B cell (primary cell): ENCODE results near the gene GSDME. TPM values are rescaled to one million over a fixed set of nuclear protein-coding genes. Genes with fewer than 3 reads are reported as not detected.

Experiments
- ATAC-seq: fragments of 200-7000 bp; cut with Tn5 transposase; one replicate; pipeline ENCODE4 v1.10.0; 2021; ENCODE audit warnings: low read depth, mild to moderate bottlenecking, moderate number of reproducible peaks, moderate library complexity
- CTCF ChIA-PET: fragments of 350-600 bp; sonication (Branson Sonifier 250); formaldehyde crosslinking; loops from one replicate; lab custom pipeline; 2021; ENCODE audit warnings: antibody characterized with exemption, inconsistent platforms; lab: Charles Lee
- POLR2A ChIA-PET: fragments of 350-600 bp; sonication (Branson Sonifier 250); formaldehyde crosslinking; loops from one replicate; lab custom pipeline; 2021; ENCODE audit warnings: antibody characterized with exemption; lab: Charles Lee
- DNase-seq: peaks from one replicate; pipeline ENCODE4 v3.0.0; 2013
- H2AFZ ChIP-seq: 2 replicates; pipeline ENCODE4 v1.6.1; 2012; ENCODE audit warnings: mild to moderate bottlenecking, low read depth, low read length; ENCODE audit not compliant: insufficient read depth, poor library complexity, severe bottlenecking
- H3K27ac ChIP-seq, 2 donors: 1 replicate in 1 of 2; 2 replicates in 1 of 2; pipeline ENCODE4 v1.5.1; 2012 to 2013; ENCODE audit warnings: low read length in 2 of 2, mild to moderate bottlenecking in 2 of 2, moderate library complexity in 1 of 2
- H3K27me3 ChIP-seq, 4 experiments: fragments of 200-600 bp in 1 of 4; sonication (generic) in 1 of 4; replicated peaks in 1 of 4; 1 replicate in 2 of 4; 2 replicates in 2 of 4; pipeline versions ENCODE4 v1.6.1 to v1.7.0; 2013 to 2016; ENCODE audit warnings: low read length in 3 of 4, mild to moderate bottlenecking in 2 of 4, mixed read lengths in 1 of 4, moderate library complexity in 1 of 4; ENCODE audit not compliant: insufficient read depth in 4 of 4, control insufficient read depth in 3 of 4; ENCODE audit errors: control extremely low read depth in 1 of 4
- H3K36me3 ChIP-seq, 2 experiments: replicated peaks in 1 of 2; 1 replicate in 1 of 2; 2 replicates in 1 of 2; pipeline versions ENCODE4 v1.6.1 to v1.7.1; 2013; ENCODE audit warnings: low read length in 1 of 2; ENCODE audit not compliant: insufficient read depth in 2 of 2, control insufficient read depth in 1 of 2; ENCODE audit errors: control extremely low read depth in 1 of 2, extremely low read depth in 1 of 2
- H3K4me1 ChIP-seq, 2 donors: fragments of 200-600 bp in 1 of 2; sonication (generic) in 1 of 2; 1 replicate in 1 of 2; 2 replicates in 1 of 2; pipeline versions ENCODE4 v1.5.1 to v1.6.1; 2013 to 2017; ENCODE audit warnings: low read length in 2 of 2; ENCODE audit not compliant: control insufficient read depth in 2 of 2, insufficient read depth in 2 of 2
- H3K4me2 ChIP-seq: replicated peaks from 2 replicates; pipeline ENCODE3; 2012; ENCODE audit warnings: mild to moderate bottlenecking, low read depth, low read length; ENCODE audit not compliant: poor library complexity, severe bottlenecking
- H3K4me3 ChIP-seq, 5 experiments: fragments of 200-600 bp in 1 of 5; sonication (generic) in 1 of 5; 1 replicate in 3 of 5; 2 replicates in 2 of 5; pipeline versions ENCODE4 v1.5.1 to v1.7.0; 2011 to 2016; ENCODE audit warnings: low read length in 4 of 5, mild to moderate bottlenecking in 4 of 5, low read depth in 2 of 5, control low read depth in 1 of 5, moderate library complexity in 1 of 5; ENCODE audit not compliant: insufficient read depth in 1 of 5; ENCODE audit errors: control extremely low read depth in 1 of 5, extremely low read depth in 1 of 5
- H3K79me2 ChIP-seq: fragments of 200-600 bp; sonication (generic); one replicate; pipeline ENCODE4 v1.6.0; 2016; ENCODE audit warnings: low read length; ENCODE audit not compliant: control insufficient read depth, insufficient read depth
- H3K9ac ChIP-seq: fragments of 200-600 bp; sonication (generic); 2 replicates; pipeline ENCODE4 v1.6.1; 2017; ENCODE audit warnings: mild to moderate bottlenecking, low read length, moderate library complexity
- H3K9me3 ChIP-seq, 3 donors: one replicate each; pipeline versions ENCODE4 v1.6.1 to v1.7.1; 2013; ENCODE audit warnings: low read length in 2 of 3; ENCODE audit not compliant: control insufficient read depth in 2 of 3, insufficient read depth in 1 of 3; ENCODE audit errors: control extremely low read depth in 1 of 3
- H4K20me1 ChIP-seq: 2 replicates; pipeline ENCODE4 v1.6.0; 2012; ENCODE audit warnings: mild to moderate bottlenecking, low read length; ENCODE audit not compliant: insufficient read depth, control insufficient read depth, poor library complexity, severe bottlenecking
- H3K27ac Mint-ChIP-seq: one replicate; pipeline ENCODE4 v1.8.0; 2021; ENCODE audit warnings: mixed read lengths
- H3K27me3 Mint-ChIP-seq: one replicate; pipeline ENCODE4 v1.8.0; 2021; ENCODE audit warnings: mixed read lengths
- H3K4me1 Mint-ChIP-seq: one replicate; pipeline ENCODE4 v1.8.0; 2021; ENCODE audit warnings: mixed read lengths
- H3K4me3 Mint-ChIP-seq: one replicate; pipeline ENCODE4 v1.8.0; 2021; ENCODE audit warnings: mixed read lengths
- H3K9me3 Mint-ChIP-seq: one replicate; pipeline ENCODE4 v1.8.0; 2022; ENCODE audit warnings: mixed read lengths; ENCODE audit not compliant: insufficient read depth
- EZH2 ChIP-seq: IDR thresholded peaks from 2 replicates; pipeline ENCODE4 v1.6.1; 2012; ENCODE audit warnings: borderline replicate concordance, low read depth, mild to moderate bottlenecking, moderate library complexity, low read length; ENCODE audit not compliant: insufficient read depth, poor library complexity, severe bottlenecking
- WGBS: methylation state at CpG from one replicate; pipeline ENCODE4 v1.1.5; 2013; ENCODE audit warnings: missing lambda C conversion rate; ENCODE audit not compliant: insufficient coverage; 5-methylcytosine and 5-hydroxymethylcytosine counted together
- intact Hi-C: fragments of 100-400 bp; cut with micrococcal nuclease; formaldehyde crosslinking; loops from one replicate; pipeline ENCODE4 v1.10.0; 2022
- polyA plus RNA-seq: library from polyadenylated mRNA; depleted of rRNA; stranded (reverse); fragments of >200 nt; gene quantifications from 2 replicates; pipeline ENCODE4 v1.2.3, GENCODE V29; 2012
- total RNA-seq, 2 donors: library from RNA; stranded (reverse); fragments of 120-200 nt in 1 of 2; gene quantifications; 1 replicate in 1 of 2; 2 replicates in 1 of 2; pipeline versions ENCODE4 v1.2.3 to v1.2.4, GENCODE V29; 2013 to 2022
- TF ChIP-seq, protein P1 (sequence below): fragments of 200-600 bp; IDR thresholded peaks from one replicate; pipeline ENCODE4 v1.8.0; 2022; ENCODE audit warnings: antibody characterized with exemption, mild to moderate bottlenecking

Gene GSDME
- total and polyA plus RNA-seq, 2 donors (not counting 1 experiment from before 2014, with no cell fraction given), result 7.0 to 11.9 TPM

DNA sequence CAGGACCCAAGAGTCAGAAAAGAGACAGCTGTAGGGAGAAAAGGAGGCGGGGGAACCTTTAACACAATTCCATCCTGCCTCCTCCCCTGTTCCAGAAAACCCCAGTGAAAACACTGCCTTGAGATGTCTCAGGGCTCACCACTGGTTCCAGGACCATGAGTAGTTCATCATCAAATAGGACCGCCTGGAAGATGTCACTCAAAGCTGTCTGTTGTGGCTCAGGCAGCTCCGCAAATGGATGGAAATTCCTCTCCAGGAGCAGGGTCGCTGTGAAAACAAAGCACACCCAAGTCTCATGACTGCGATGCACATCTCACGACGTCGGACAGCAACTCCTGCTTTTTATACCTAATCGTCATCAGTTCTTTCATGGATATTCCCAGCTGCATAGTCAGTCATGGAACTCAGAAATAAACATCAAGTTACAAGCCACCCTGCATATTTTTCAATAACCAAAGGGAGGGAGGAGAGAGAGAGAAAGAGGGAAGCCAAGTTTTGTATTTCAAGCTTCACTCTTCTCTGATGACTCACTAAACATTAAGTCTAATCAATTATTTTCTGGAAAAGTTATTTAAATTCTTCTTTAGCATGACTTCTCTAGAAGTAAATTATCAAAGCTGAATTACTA is 49.2 kb downstream of the GSDME start:
- Mint-ChIP-seq H3K27ac (no peak overlapping the region), H3K27me3 (no peaks in the 10 kb centered on the region), H3K4me1 (peaks cover 13% of the 10 kb centered on the region), H3K9me3 (no peaks in the 10 kb centered on the region), H3K4me3 (no peak overlapping the region)
- Histone ChIP-seq H3K27ac (no peak overlapping the region), H3K36me3 (no peaks in the 10 kb centered on the region), H4K20me1 (no peaks in the 10 kb centered on the region), H3K9ac (no peak overlapping the region), H3K27me3 (no peaks in the 10 kb centered on the region), H3K4me1 (peaks cover 11 to 12% of the 10 kb centered on the region in 2 donors), H2AFZ (no peak overlapping the region), H3K9me3 (no peaks in the 10 kb centered on the region), H3K4me3 (no peak overlapping the region), H3K79me2 (no peaks in the 10 kb centered on the region), H3K4me2 (no peak overlapping the region)
- TF ChIP-seq, protein P1, sequence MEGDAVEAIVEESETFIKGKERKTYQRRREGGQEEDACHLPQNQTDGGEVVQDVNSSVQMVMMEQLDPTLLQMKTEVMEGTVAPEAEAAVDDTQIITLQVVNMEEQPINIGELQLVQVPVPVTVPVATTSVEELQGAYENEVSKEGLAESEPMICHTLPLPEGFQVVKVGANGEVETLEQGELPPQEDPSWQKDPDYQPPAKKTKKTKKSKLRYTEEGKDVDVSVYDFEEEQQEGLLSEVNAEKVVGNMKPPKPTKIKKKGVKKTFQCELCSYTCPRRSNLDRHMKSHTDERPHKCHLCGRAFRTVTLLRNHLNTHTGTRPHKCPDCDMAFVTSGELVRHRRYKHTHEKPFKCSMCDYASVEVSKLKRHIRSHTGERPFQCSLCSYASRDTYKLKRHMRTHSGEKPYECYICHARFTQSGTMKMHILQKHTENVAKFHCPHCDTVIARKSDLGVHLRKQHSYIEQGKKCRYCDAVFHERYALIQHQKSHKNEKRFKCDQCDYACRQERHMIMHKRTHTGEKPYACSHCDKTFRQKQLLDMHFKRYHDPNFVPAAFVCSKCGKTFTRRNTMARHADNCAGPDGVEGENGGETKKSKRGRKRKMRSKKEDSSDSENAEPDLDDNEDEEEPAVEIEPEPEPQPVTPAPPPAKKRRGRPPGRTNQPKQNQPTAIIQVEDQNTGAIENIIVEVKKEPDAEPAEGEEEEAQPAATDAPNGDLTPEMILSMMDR, result no peak
- TF ChIP-seq EZH2, result no peak
- WGBS, result 85% methylated on average over 7 of the region's 9 CpGs
- no peak for ATAC-seq
- DNase-seq, result no peak
- intact Hi-C loops, result no loop called here
- CTCF ChIA-PET, result interaction anchor here (1.2 kb wide), 1 partner anchor 10 kb away, joined by 4 read pairs; no protein-coding TSS in a partner anchor
- POLR2A ChIA-PET, result no interaction called here
